AG20443 (cell line): Measurements from ENCODE around the gene SPZ1.
"Not testable (repeated sequence)": the region's sequence is repeated elsewhere in the genome, so short reads cannot be mapped to it uniquely, and the experiment has no call there.

Source experiments
- DNase-seq: peaks from one replicate; pipeline ENCODE4 v3.0.0; 2012; ENCODE audit warnings: low spot score, mixed read lengths

SPZ1 gene

DNA sequence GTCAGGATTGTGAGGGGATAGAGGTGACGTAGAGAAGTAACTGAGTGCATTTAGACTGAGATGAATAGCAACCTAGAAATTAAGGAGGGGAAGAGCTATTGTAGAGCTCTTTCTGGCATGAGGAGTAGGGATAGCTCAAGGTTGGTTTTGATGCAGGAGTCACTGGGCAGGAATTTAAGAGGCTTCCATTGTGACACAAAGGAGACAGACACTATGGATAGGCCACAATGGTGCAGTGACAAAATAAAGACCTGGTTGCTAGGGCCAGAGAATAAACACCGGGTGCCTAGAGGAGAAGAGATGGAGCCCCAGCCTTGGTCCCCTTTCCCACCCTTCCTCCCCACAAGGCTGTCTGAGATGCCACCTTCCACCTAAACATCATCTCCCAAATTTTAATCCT, at the start of gene SPZ1:
TSS of gene SPZ1 (plus strand) at position 301 of the 400 bp plus-strand sequence. CDS start 214 bp downstream, outside the sequence.
- no peak for DNase-seq

DNA sequence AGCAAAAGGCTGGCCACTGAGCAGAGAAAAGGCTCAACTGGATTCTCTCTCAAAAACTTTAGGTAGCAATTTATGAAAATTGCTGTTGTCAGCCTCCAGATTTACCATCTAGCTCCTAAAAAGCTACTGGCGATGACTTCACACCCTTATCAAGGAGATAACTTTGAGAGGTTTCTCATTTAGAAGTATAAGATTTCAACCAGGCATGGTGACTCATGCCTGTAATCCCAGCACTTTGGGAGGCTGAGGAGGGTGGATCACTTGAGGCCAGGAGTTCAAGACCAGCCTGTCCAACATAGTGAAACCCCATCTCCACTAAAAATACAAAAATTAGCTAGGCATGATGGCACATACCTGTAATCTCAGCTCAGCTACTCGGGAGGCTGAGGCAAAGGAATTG, 49.3 kb upstream of the SPZ1 start:
- DNase-seq = not testable (repeated sequence)

DNA sequence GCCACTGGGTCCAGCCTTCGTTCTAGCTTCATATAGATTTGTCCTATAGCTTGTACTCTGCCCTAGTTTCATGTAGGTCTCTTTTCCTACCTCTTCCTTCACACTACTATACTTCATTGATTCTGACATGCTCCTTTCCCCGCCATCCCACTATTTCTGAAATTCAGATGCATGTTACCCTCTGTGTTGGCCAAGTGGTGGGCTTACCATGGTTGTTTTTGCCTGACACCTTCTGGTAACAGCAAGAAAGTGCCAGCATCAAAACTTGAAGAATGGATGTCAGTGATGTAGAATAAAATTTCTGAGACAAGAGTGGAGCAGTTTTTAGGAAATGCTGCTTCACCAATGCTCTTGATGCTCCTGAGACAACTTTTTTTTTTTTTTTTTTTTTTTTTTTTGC, 44.5 kb upstream of the SPZ1 start:
- DNase-seq = peak; percentile 19

- no peak for DNase-seq
Observed at GRCh38 chr5:80276186-80276585, 43.6 kb upstream of the SPZ1 start.

DNA sequence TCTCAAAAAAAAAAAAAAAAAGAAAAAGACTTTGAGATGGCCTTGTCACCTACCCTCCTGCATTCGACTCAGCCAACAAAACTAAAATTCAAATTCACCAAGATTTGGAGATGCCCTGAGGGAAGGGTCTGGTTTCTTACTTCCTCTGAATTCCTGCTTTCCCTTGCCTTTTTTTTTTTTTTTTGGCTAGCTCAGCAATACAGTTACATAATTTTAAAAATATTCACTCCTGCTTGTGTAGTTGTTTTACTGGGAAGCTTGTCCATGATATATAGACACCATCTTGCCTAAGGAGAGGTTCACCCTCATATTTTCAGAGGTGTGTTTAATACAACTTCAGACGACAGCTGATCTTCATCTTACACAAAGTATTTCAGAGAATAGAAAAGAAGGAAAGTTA, 42.6 kb upstream of the SPZ1 start:
- DNase-seq = no peak

DNA sequence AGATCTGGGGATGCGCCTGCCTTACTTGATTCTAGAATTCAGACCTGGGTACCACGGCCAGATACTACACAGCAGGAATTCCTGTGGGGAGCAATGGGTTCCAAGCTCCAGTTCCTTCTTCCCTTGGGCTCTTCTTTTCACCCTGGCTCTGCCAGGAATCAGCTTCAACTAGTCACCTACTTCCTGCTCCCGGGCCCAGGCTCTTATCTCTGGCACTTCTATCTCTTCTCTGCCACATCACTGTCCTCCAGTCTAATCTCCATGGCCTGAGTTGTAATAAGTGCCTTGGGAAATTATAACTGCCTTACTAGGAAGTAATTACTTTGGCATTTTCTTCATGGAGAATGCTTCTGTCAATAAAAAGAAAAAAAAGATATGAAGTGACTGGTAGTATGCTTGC, 37.7 kb upstream of the SPZ1 start:
- DNase-seq = no peak

DNA sequence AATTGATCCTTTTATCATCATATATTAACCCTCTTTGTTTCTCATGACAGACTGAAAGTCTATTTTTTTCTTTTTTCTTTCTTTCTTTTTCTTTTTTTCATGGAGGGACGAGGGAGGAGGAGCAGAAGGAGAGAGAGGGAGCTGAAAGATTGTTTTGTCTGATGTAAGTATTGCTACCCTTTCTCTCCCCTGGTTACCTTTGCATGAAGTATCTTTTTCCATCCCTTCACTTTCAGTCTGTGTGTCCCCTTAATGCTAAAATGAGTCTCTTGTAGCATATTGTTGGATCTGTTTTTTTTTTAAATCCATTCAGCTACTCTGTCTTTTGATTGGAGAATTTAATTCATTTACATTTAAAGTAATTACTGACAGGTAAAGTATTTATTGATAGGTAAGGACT, 36.4 kb upstream of the SPZ1 start:
- no peak for DNase-seq

- DNase-seq = no peak
Observed at GRCh38 chr5:80284720-80285119, 35.1 kb upstream of the SPZ1 start.

DNA sequence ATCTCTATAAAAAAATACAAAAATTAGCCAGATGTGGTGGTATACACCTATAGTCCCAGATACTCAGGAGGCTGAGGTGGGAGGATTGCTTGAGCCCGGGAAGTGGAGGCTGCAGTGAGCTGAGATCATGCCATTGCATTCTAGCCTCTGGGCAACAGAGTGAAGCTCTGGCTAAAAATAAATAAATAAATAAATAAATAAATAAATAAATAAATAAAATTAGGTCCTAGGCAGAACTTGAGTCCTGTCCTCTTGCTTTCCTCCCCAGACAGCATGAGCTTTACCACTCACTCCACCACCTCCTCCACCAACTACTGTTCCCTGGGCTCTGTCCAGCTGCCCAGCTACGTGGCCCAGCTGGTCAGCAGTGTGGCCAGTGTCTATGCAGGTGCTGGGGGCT, 31.6 kb upstream of the SPZ1 start:
- DNase-seq = no peak

- no peak for DNase-seq
Observed at GRCh38 chr5:80289320-80289719, 30.5 kb upstream of the SPZ1 start.

GRCh38 chr5:80291761-80292160, 28.0 kb upstream of the SPZ1 start:
- no peak for DNase-seq

GRCh38 chr5:80296121-80296520, 23.7 kb upstream of the SPZ1 start:
- no peak for DNase-seq

DNA sequence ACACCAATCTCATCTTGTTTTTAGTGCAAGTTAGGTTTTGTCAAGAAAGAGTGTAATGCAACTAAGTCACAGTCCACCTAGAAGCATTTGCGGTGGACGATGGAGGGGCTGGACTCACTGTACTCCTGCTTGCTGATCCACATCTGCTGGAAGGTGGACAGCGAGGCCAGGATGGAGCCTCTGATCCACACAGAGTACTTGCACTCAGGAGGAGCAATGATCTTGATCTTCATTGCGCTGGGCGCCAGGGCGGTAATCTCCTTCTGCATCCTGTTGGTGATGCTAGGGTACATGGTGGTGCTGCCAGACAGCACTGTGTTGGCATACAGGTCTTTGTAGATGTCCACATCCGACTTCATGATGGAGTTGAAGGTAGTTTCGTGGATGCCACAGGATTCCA, 20.2 kb upstream of the SPZ1 start:
- DNase-seq = no peak

DNA sequence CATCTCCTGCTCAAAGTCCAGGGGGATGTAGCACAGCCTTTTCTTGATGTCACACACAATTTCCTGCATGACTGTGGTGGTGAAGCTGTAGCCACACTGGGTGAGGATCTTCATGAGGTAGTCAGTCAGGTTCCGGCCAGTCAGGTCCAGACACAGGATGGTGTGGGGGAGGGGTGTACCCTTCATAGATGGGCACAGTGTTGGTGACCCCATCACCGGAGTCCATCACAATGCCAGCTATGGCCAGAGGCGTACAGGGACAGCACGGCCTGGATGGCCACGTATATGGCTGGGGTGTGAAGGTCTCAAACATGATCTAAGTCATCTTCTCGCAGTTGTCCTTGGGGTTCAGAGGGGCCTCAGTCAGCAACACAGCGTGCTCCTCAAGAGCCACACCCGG, 19.7 kb upstream of the SPZ1 start:
- DNase-seq = no peak

GRCh38 chr5:80300796-80301195, 19.0 kb upstream of the SPZ1 start:
- DNase-seq = not testable (repeated sequence)

DNA sequence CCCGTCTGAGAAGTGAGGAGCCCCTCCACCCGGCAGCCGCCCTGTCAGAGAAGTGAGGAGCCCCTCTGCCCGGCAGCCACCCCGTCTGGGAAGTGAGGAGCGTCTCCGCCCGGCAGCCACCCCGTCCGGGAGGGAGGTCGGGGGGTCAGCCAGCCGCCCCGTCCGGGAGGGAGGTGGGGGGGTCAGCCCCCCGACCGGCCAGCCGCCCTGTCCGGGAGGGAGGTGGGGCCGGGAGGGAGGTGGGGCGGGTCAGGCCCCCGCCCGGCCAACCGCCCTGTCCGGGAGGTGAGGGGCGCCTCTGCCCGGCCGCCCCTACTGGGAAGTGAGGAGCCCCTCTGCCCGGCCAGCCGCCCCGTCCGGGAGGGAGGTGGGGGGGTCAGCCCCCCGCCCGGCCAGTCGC, 18.5 kb upstream of the SPZ1 start:
- DNase-seq = not testable (repeated sequence)

- no peak for DNase-seq
Observed at GRCh38 chr5:80302636-80303035, 17.2 kb upstream of the SPZ1 start.

GRCh38 chr5:80308526-80308925, 11.3 kb upstream of the SPZ1 start:
- no peak for DNase-seq

DNA sequence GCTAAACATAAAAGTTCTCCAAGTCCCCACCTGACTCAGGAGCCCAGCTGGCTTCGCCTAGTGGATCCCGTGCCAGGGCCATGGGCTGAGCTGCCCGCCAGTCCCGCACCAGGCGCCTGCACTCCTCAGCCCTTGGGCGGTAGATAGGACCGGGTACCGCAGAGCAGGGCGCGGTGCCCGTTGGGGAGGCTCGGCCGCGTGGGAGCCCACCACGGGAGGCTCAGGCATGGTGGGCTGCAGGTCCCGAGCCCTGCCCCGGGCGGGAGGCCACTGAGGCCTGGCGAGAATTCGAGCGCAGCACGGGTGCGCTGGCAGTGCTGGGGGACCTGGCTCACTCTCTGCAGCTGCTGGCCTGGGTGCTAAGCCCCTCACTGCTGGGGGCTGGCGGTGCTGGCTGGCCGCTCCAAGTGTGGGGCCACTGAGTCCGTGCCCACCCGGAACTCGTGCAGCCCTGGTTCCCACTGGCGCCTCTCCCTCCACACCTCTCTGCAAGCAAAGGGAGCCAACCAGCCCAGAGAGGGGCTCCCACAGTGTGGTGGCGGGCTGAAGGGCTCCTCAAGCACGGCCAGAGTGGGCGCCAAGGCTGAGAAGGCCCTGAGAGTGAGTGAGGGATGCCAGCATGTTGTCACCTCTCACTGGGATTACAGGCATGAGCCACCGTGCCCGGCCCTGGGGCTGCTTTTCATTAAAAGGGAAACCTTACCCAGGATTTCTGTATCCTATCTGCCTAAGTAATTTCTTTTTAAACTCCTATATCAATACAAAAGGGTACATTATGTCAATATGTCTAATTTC, 9.7 kb upstream of the SPZ1 start:
- no peak for DNase-seq

DNA sequence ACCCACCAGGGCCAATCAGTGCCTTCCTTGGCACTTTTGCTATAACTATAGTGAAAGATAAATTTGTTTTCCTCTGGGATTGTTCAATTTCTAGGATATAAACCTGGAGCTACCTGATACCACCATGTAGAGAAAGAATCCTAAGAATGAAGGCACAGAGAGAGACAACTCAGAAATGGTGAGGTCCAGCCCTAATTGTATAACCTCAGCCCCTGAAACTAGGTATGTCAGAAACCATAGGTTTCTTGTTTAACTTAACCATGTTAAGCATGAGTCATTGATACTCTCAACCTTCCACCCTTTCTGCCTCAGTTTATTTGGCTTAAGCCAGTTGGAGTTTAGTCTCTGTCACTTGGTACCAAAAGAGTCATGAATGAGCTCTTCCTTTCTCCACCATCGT, 4.6 kb upstream of the SPZ1 start:
- no peak for DNase-seq

GRCh38 chr5:80318212-80318611, 1.6 kb upstream of the SPZ1 start:
- DNase-seq = peak; percentile 64

DNA sequence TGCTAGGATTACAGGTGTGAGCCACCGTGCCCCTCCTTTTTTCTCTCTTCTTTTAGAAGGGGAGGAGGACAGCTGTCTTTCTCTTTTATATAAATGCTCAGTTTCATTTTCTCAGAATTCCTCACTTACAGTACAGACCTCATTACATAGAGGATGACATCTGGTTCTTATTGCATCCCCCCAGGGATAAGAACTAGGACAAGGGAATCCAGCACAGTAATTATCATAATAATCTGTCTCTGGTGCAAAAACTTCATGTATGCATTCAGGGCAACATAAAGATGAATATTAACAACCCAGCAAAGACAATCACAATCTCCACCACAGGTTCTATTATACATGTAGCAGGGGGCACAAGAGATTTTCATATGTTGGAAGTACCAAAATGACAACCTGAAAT, 5.1 kb downstream of the SPZ1 start:
- DNase-seq = no peak

DNA sequence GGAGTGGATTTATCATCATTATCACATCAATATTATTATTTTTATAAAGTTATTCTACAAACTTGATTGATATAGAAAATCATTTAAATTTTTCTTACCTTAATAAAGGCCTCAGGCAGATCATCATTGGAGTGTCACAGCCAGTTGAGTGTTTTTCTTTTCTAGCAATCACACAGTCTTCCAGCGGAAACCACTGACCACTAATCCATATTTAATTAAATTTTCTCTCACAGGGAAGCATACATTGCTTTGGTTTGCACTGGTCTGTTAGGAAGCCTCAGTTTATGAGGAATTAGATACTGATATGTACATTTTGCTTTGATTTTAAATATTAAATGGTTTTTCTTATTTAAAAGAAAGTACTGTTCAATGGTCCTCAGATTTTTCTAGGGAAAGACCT, 6.7 kb downstream of the SPZ1 start:
- DNase-seq = no peak

DNA sequence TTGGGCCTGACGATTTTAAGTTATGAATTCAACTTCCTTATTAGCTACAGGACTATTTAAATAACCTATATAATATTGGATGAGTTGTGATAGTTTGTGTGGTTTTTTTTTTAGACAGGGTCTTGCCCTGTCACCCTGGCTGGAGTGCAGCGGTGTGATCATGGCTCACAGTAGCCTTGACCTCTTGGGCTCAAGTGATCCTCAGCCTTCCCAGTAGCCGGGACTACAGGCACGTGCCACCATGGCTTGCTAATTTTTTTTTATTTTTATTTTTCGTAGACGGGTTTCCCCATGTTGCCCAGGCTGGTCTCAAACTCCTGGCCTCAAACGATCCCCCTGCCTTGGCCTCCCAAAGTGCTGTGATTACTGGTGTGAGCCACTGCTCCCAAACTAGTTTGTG, 17.6 kb downstream of the SPZ1 start:
- no peak for DNase-seq
